Fibroblast of the conjunctiva (primary cell): Measurements from ENCODE around the gene CTIF.

ENCODE experiments used
- DNase-seq: peaks from one replicate; pipeline ENCODE4 v3.0.0-alpha.2; 2010; ENCODE audit warnings: low read depth

Gene CTIF

DNA sequence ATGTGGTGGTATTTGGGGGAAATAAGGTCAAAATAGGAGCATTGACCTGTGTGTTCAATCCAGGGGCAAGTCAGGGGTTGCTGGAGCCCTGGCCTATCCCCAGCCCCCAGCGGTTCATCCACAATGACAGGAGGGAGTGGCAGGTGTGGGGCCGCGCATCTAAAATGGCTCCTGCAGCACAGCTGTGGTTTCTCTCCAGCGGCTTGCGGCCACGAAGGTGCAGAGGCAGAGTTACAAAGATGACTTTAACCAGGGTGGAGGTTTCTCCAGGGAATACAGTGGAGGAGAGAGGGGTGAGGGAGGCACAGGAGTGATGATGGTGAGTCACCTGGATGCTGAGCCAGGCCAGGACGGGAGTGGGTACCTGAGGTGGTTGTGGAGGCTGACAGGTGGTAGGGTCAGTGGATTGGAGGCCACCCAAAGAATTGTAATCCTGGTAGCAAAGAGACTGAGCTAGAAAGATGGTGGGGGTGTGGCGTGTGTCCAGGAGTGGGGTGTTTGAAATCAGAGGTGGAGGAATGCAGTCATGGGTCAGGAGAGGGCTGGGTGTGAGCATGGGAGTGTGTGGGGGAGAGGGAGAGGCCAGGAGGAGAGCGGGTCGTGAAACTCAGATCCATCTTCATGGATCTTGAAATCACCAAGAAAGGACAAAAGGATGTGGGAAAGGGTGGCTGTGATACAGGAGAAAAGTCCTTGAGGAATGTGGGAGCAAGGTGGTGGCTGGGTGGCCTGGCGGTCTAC, 83.2 kb downstream of the CTIF start:
- no peak for DNase-seq

DNA sequence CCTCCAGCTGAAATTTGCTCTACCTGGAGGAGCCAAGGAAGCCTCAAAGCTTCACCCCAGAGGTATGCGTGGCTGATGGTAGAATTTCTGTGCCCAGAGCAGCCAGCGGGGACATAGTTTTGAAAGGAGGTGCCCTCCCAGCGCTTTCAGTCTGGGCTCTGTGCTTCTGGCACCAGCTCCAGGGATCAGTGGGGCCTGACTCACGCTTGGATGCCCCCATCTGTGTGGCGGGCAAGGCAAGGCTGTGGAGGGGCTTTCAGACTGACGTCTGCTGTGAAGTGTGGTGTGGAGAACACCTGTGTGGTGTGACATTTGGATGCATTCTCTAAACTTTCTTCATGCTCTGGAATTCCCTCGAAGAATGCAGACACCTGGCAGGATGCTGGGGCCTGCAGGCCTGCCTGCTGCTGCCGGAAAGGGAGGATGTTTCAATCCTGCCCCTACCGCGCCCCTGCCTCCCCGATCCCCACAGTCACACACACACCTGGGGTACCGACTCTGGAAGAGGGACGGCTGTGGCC, 84.1 kb downstream of the CTIF start:
- no peak for DNase-seq

DNA sequence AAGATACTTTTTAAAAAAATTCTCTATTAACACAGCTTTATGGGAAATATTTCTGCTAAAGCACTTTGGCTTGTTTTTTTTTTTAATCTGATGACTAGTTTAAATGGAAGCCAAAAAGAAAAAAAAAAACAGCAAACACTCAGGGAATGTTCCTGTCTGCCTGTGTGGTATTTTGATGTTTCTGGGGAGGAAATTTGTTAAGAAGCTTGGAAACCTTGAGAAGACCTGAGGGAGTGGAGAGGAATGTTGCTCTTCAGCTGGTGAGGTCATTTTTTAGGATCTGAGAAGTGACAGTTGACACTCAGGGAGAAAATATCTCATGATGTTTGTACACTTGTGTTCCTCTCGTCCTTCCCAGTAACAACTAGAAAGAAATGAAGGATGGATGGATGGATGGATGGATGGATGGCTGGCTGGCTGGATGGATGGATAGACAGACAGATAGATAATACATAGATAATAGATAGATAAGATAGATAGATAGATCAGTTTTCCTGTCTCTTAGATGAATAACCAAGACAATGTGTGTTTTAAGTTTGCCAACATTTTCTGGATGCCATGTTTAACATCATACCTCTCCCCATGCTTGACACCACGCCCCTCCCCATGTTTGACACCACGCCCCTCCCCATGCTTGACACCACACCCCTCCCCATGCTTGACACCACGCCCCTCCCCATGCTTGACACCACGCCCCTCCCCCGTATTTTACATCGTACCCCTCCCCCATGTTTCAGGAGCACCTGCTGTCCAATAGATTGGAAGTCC, 84.8 kb downstream of the CTIF start:
- peak; percentile 55 for DNase-seq

DNA sequence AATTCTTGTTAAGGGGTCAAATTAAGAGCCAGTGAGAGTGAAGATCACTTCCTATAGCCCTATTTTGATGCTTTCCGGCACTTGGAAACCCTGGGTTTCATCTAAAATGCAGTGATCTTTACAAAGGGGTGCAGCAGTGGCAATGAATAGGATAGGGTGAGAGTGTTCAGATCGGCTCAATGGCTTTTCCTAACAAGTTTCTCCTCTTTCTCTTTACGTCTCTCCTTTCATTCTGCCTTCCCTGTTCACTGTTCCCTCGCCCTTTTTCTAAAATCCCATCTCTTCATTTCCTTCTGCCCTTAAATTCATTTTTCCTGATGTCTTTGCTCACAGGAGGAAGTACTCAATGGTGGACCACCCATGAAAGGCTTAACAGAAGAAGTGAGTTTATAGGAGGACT, 86.0 kb downstream of the CTIF start:
- DNase-seq: no peak

DNA sequence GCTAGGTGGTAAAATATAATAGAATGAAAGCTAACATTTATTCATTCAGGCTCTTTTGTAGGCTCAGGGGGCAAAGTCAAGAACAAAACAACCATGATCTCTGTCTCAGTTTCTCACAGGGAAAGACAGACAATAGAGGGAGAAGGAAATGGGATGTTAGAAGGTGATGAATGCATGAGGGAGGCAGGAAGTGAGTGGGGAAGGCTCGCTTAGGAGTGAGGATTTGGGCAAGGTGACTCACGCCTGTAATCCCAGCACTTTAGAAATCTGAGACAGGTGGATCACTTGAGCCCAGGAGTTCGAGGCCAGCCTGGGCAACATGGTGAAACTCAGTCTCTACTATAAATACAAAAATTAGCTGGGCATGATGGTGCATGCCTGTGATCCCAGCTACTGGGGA, 88.4 kb downstream of the CTIF start:
- no peak for DNase-seq

DNA sequence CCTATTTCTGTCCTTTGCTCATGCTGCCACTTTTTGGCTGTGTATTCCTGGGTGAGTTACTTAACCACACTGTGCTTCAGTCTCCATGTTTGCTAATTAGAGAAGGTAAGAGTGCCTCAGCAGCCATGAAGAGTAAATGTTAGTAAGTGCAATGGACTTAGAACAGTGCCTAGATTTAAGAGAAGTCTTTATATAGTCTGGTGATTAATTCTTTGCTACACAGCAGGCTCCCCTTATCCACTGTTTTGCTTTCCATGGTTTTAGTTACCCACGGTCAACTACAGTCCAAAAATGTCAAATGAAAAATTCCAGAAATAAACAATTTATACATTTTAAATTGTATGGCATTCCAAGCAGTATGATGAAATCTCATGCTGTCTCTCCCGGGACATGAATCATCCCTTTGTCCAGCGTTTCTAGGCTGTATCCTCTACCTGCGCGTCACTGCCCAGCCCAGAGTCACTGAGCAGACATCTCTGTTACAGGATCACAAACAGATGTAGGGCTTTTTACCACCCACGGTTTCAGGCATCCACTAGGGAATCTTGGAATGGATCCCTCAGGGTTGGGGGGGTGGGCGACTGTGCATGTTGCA, 91.0 kb downstream of the CTIF start:
- DNase-seq: peak; percentile 89

DNA sequence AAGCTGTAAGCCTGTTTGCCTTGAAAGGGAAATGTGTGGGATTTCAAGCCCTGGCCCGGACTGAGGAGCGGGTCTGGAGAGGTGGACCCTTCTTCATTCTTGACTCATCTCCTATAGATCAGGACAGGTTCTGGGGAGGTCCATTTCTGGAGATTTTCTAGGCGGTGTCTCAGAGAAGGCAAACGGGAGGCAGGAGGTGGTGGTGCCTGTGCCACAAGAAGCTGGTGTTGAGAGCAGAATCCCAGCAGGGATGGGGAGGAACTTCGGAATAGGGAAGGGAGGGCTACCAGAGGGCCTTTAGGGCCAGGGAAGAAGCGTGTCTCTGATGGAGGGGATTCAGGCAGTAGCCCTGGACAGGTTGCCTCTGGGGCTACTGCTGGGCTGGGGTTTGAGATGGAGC, 93.0 kb downstream of the CTIF start:
- no peak for DNase-seq

DNA sequence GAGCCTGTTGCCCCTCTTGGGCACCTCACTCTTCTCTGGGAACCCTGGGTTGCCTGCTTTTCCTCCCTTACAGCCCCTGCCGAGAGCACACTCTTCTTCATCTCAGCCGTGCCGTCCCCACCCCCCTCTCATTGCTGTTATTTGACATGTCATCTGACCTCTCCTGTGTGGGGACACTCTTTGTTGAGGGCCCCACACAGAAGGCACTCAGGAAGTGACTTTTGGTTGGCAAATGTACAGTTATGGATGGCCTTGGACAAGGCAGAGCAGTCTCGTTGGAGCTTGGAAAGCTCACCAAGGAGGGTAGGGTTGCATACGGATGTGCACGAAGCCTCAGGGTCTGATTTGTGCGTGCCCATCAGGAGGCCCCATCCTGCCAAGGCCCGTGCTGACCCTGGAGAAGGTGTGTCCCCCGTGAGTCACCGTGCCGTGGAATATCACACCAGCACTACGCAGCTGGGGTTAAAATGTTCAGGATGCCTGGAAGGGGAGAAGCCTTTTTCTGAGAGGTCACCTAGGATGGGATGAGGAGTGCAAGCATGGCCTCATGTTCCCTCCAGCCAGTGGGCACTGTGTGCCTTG, 93.9 kb downstream of the CTIF start:
- no peak for DNase-seq

DNA sequence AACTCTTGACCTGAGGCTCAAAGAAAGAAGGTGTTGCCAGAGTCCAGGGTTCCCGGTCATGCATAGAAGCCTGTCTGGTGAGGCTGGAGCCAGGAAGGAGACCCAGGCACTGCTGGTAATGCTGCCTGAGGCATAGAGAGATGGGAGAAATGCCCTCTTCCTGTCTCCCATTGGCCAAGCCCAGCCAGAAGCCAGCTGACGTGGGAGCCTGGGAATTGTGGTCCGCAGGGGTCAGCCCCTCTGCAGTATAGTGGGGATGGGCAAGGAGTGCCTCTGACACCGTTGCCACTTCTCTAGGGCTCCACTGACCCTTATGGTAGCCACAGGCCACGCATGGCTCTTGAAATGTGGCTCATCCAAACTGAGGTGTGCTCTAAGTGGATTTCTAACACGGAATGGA, 95.7 kb downstream of the CTIF start:
- no peak for DNase-seq

DNA sequence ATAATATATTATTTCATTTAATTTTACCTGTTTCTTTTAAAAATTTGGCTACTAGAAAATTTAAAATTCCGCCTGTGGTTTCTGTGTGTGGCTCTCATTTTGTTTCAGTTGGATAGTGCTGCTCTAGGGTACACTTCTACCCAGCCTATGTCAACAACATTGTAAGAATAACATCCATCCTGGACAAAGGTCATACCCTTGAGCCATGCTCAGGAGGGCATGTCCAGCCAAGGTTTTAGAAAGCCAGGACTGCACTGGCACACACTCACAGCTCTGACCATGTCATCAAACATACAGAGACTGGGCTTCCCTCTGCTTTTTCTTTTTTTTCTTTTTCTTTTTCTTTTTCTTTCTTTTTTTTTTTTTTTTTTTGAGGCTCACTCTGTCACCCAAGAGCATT, 96.1 kb downstream of the CTIF start:
- DNase-seq: no peak

DNA sequence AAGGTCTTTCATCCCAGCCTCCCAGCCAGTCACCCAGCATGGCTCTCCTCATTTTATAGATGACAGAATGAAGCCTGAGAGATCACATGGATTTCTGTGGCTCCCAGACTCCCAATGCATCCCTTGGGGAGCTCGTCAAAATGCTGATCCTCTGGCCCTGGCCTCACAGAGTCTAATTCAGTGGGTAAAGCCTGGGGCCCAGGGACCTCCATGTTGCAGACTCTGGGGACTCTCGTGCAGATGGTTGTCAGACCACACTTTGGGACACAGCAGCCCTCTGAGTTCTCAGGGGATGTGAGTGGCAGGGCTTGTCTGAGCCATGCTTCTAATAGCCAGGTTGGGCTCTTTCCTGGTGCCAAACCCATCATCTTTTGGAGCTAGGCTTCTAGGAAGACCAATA, 97.0 kb downstream of the CTIF start:
- no peak for DNase-seq

DNA sequence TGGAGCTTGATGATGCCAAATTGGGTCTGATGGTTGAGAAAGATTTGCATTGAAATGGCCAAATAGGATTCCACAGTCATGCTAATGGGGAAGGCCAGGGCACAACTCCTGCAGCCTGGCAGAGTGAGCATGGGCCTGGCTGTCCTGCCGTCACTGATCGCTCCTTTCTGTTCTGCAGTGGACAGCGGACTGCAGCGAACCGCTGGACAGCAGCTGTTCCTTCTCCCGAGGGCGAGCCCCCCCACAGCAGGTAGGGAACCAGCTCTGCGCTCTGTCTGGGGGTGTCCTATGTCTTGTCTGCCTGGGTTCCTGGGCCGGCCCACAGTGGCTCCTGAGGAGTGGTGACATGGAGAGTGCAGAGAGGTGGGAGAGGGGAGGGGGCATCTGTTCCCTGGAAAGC, 97.6 kb downstream of the CTIF start:
- DNase-seq: no peak

DNA sequence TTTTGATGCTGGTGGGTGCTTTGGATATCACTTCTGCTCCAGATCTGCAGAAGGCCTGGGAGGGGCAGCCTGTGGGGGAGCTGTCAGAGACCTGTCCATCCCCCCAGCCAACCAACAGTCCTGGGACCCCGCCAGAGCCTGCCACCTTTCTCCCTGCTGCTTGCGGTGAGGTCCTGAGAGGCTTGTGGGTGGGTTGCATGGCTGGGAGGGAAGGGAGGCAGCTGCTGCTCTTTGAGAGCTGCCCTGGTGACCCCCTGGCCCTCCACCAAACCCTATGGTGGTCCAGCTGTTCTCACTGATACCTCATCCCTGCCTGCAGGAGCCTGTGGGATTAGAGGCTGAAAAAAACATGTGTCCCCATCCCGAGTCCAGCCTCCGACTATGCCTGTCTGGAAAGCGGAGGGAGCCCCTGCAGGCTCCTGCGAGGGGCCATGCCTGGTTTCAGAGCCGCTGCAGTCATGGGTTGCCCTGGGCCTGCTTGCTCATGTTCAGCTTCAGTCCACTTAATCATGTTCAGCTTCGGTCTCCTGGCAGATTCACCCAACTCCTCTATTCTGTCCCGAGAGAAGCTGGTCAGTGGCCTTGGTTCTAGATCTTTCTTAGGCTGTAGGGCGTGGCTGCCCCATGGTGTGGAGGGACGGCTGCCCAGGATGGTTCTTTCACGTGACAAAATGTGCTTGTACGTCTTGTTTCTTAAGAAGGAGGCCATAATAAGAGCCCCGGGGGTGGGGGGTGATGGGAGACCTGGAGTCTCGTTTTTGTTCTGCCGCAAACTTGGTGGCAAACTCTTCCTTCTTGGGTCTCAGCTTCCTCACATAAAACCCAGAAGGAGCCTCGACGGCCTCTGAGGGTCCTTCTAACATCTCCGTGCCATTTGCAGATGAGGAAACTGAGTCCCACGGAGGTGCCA, 98.5 kb downstream of the CTIF start:
- no peak for DNase-seq

DNA sequence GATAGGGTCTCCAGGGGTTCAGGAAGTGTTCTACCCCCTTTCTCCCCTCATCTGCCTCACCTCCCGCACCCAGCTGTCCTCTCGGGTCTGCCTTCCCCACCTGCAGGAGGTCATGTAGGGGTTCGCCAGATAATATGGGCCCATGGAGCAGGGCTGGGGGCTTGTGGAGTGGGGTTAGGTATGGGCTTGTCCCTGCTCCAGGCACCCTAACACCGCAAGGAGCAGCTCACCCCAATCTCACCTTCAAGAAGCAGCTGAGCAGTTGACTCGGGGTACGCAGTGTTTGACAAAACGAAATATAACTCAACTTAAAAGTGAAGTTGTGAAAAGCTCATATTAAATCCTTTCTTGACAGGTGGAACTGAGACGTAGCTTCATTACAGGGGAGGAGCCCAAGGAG, 99.6 kb downstream of the CTIF start:
- no peak for DNase-seq

DNA sequence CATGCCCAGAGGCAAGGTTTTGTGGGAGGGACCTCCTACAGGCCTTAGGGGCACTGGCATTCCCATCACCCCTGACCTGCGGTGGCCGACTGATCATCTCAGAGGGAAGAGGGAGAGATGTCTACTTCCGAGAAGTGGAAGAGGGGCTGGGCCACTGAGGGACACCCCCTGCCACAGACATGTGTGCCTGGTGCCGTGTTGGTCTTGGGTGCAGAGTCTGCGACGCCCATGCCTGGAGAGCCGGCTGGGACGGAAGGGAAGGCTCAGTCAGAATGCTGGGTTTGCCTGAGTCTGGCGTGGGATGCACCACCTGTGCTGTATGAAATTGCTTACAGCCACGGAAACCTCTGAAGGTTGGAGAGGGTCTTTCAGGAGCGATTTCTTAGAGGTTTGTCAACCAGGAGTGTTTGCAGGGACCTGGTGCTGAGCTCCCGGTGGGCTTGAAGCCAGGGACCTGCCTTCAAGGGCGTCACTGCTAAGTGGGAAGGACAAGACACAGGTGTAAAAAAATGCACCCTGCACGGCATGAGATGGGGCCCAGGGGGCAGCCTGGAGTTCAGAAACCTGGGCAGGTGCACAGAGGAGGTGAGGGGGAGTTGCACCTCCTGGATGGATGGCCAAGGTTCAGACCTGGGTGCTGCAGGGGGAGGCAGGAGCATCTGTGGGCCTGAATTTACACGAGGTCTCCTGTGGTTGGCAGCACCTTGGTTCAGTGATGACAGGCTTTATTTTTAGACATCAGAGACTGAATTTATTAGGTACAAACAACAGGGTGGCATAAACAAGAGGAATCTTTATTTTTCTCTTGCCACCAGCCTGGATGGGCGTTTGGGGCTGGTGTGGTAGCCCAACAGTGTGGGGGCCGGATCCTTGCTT, 100.3 kb downstream of the CTIF start:
- DNase-seq: no peak

DNA sequence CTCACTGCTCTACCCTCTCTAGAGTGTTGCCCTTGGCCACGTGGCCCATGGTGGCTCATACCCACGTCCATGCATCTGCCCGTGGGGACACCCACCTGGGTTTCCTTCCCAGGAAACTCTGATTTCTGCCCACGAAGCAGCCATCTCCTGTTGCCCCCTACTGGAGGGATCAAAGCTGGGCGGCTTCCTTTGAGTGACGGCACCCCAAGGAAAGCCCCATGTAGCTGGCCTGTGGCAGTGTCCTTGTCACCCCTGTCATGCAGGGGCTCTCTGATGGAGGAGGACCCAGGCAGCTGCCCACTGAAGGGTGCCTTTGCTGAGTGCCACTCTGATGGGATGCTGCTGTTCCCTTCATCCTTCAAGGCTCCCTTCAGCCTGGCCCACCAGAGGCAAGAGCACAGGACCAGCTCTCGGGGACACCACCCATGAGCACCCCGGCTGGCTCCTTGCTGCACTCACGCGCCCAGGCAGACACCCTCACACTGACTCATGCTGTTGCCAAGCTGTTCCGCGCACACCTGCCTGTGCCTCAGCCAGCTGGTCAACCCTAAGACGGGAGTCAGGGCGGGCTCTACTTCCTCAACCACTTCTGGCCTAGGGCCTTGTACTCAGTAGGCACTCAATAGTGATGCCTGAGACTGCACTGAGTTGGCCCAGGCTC, 101.1 kb downstream of the CTIF start:
- DNase-seq: no peak

DNA sequence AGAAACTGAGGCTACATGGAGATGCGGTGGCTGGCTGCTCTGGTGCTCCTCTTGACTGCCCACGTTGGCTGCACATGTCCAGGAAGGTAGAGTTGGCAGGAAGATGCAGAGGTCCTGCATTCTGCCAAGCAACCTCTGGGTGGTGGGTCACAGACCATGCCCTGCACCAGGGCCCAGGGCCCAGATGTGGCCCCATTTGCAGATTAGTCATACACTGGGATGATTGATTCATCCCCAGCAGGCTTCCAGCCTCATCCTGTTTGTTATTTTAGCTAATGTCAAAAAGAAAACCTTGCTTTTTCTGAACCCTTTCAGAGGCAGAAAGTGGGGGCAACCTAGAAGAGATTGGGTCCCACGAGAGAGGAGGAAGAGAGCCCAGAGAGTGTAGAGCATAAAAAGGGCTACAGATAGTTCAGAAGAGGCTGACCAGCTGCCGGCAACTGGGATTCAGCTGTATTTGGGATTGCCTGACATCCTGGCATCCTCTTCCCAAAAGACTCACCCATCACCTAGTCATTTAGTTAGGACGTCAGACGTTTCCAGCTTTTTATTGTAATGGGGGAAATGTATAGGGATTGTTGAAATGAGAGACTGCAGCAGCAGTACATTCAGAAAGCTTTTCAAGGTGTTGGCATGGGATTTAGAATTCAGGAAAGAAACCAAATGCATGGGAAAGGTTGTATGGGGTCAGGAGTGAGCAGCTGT, 101.9 kb downstream of the CTIF start:
- no peak for DNase-seq

DNA sequence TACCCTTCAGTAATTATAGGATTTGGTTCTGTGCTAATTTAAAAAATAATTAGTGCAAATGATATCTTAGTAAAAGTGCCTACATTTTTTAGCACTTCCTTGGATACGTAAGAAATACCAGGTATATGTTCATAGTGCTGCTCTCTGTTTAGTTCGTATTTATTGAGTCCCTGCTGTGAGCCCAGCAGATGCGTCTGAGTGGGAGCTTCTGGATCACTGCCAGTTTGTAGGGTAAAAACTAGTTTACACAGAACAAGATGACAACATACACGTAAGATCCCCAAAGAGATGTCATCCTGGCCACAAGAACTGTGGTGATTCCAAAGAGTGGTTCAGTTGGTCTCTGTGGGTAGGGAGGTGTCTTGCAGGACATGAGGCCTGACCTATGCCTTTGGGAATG, 103.2 kb downstream of the CTIF start:
- DNase-seq: no peak

DNA sequence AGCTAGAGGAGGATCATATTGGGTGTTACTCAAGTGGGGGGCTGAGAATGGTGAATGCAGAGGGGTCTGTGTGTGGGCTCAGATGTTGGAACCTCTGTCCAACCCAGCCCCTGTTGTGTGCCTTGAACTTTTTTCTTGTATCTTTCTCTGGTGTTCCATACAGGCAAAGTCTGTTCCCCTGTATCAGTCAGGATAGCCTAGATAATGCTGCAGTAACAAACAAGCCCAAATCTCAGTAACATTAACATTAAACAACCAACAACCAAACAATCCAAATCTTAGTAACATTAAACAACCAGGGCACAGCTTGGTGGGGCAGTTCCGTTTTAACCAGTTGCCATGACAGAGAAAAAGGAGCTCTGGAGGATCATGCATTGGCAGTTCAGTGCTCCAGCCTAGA, 103.7 kb downstream of the CTIF start:
- DNase-seq: no peak

DNA sequence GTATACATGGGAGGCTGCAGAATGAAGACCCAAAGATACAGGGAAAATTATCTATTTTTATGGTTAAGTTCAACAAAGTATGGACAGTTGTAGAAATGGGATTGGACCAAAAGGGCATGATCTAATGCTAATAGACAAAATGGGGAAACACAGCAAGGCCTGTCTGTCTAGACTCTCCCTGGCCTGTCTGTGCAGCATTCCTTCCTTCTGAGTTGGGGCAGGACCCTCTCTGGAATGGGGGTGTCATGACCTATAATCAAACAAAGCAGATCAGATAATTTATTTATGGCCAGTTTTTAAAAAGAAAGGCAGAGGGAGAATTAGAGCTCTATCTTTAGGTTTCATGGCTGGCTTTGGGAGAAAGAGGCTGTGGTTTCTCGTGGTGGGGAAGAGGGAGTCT, 104.4 kb downstream of the CTIF start:
- no peak for DNase-seq
